Measurements from ENCODE around the gene EMC9.

Gene EMC9

GRCh38 chr14:24131549-24131966 is 9.8 kb downstream of the EMC9 start:
- DNase-seq (ENCODE audit: low read depth) = no peak

GRCh38 chr14:24130717-24131548 is 10.5 kb downstream of the EMC9 start:
- DNase-seq (ENCODE audit: low read depth) = no peak

GRCh38 chr14:24130380-24130716 is 11.0 kb downstream of the EMC9 start, which contains the start of gene FITM1:
Gene FITM1 (plus strand): TSS chr14:24130659. CDS start chr14:24131564, 905 bp downstream.
- DNase-seq (ENCODE audit: low read depth) = no peak

- no peak for DNase-seq (ENCODE audit: low read depth)
These were observed 11.9 kb downstream of the EMC9 start for GRCh38 chr14:24129410-24129998.

- no peak for DNase-seq (ENCODE audit: low read depth)
These were observed 13.7 kb downstream of the EMC9 start for GRCh38 chr14:24127673-24128072.

GRCh38 chr14:24126939-24127338 is 14.5 kb downstream of the EMC9 start:
- no peak for DNase-seq (ENCODE audit: low read depth)

GRCh38 chr14:24123424-24124417 is 17.7 kb downstream of the EMC9 start:
- no peak for DNase-seq (ENCODE audit: low read depth)

GRCh38 chr14:24122898-24123297 is 18.5 kb downstream of the EMC9 start:
- no peak for DNase-seq (ENCODE audit: low read depth)

- no peak for DNase-seq (ENCODE audit: low read depth)
These were observed 19.0 kb downstream of the EMC9 start for GRCh38 chr14:24122416-24122815.

GRCh38 chr14:24121210-24121609 is 20.2 kb downstream of the EMC9 start:
- no peak for DNase-seq (ENCODE audit: low read depth)

- DNase-seq (ENCODE audit: low read depth) = no peak
These were observed 21.7 kb downstream of the EMC9 start for GRCh38 chr14:24119691-24120090.

- DNase-seq (ENCODE audit: low read depth) = no peak
These were observed 24.2 kb downstream of the EMC9 start for GRCh38 chr14:24117179-24117578.

GRCh38 chr14:24116128-24116814 is 25.1 kb downstream of the EMC9 start:
- DNase-seq (ENCODE audit: low read depth) = no peak

GRCh38 chr14:24115422-24116127 is 25.8 kb downstream of the EMC9 start:
- no peak for DNase-seq (ENCODE audit: low read depth)

- DNase-seq (ENCODE audit: low read depth) = peak; percentile 98
These were observed 26.6 kb downstream of the EMC9 start, which contains the start of the genes DCAF11 and NRL for GRCh38 chr14:24114532-24115421. Gene DCAF11 (plus strand): TSS chr14:24114777. CDS start chr14:24115595, 818 bp downstream. Gene NRL (minus strand): TSS chr14:24114949. CDS start chr14:24082848, 32,101 bp downstream.

GRCh38 chr14:24113801-24114531 is 27.4 kb downstream of the EMC9 start:
- DNase-seq (ENCODE audit: low read depth) = peak; percentile 56

- no peak for DNase-seq (ENCODE audit: low read depth)
These were observed 28.0 kb downstream of the EMC9 start for GRCh38 chr14:24113379-24113800.

- DNase-seq (ENCODE audit: low read depth) = no peak
These were observed 30.9 kb downstream of the EMC9 start for GRCh38 chr14:24110523-24110922.

- no peak for DNase-seq (ENCODE audit: low read depth)
These were observed 31.3 kb downstream of the EMC9 start for GRCh38 chr14:24110060-24110459.
